GM12878 (cell line): Measurements from ENCODE around the gene COL21A1.

Experiments
- CTCF ChIP-seq, 3 experiments: IDR thresholded peaks in 2 of 3; conservative IDR thresholded peaks in 1 of 3; 2 replicates each; pipeline ENCODE4 v1.5.1; 2011; ENCODE audit warnings: low read depth in 3 of 3, low read length in 3 of 3, mild to moderate bottlenecking in 3 of 3, control low read depth in 2 of 3, moderate library complexity in 2 of 3, inconsistent platforms in 1 of 3, mixed read lengths in 1 of 3; ENCODE audit not compliant: control insufficient read depth in 2 of 3, insufficient read depth in 1 of 3; ENCODE audit errors: extremely low read depth in 1 of 3
- HCFC1 ChIP-seq: fragments of 150-350 bp; IDR thresholded peaks from 2 replicates; pipeline ENCODE4 v1.6.1; 2014; ENCODE audit warnings: low read length
- TCF7 ChIP-seq: IDR thresholded peaks from 2 replicates; pipeline ENCODE4 v1.6.1; 2014; ENCODE audit warnings: antibody characterized with exemption, borderline replicate concordance
- ZZZ3 ChIP-seq: IDR thresholded peaks from 2 replicates; pipeline ENCODE4 v1.6.1; 2011; ENCODE audit warnings: low read depth; ENCODE audit not compliant: control insufficient read depth, insufficient read length
- TF ChIP-seq, protein P1 (sequence below): fragments of 450-650 bp; IDR thresholded peaks from 2 replicates; pipeline ENCODE4 v1.6.1; 2017; ENCODE audit warnings: borderline replicate concordance

GRCh38 chr6:56279331-56280080 lies 32.1 kb upstream of the COL21A1 start:
- TF ChIP-seq CTCF (IDR thresholded peaks at IDR 0.05 in 2 of 3, conservative IDR thresholded peaks at IDR 0.05 in 1 of 3; ENCODE audit: control insufficient read depth in 2 of 3, extremely low read depth in 1 of 3, insufficient read depth in 1 of 3, low read depth in 3 of 3, low read length in 3 of 3), result no peak
- TF ChIP-seq HCFC1, result no peak
- no peak for TF ChIP-seq ZZZ3
- no peak for TF ChIP-seq TCF7
- TF ChIP-seq, protein P1, sequence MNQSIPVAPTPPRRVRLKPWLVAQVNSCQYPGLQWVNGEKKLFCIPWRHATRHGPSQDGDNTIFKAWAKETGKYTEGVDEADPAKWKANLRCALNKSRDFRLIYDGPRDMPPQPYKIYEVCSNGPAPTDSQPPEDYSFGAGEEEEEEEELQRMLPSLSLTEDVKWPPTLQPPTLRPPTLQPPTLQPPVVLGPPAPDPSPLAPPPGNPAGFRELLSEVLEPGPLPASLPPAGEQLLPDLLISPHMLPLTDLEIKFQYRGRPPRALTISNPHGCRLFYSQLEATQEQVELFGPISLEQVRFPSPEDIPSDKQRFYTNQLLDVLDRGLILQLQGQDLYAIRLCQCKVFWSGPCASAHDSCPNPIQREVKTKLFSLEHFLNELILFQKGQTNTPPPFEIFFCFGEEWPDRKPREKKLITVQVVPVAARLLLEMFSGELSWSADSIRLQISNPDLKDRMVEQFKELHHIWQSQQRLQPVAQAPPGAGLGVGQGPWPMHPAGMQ, result no peak
